CMK (cell line): Measurements from ENCODE around the gene PTTG1.
A peak's percentile ranks its signal among the peaks of the same experiment; 100 is the strongest.

Experiments
- DNase-seq: peaks from one replicate; pipeline ENCODE4 v3.0.0-alpha.2; 2010; ENCODE audit warnings: low read depth

Gene PTTG1

DNA sequence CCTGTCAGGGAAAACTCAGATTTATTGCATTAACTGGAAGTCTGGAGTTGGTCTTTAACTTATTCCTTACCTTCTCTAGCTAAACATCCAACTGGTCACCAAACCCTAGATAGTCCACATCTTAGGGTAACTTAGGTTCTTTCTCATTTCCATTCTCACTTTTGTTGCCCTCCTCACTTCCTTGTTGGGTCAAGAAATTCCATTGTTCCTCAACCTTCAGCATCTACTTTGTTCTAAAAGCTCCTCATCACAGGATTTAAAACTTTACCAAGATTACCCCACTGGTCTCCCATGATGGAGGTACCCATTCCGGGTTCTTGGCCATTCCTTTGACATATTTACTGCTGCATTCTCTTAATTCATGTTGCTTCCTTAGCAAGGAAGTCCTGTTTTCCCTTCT is 32.1 kb downstream of the PTTG1 start:
- DNase-seq = no peak

DNA sequence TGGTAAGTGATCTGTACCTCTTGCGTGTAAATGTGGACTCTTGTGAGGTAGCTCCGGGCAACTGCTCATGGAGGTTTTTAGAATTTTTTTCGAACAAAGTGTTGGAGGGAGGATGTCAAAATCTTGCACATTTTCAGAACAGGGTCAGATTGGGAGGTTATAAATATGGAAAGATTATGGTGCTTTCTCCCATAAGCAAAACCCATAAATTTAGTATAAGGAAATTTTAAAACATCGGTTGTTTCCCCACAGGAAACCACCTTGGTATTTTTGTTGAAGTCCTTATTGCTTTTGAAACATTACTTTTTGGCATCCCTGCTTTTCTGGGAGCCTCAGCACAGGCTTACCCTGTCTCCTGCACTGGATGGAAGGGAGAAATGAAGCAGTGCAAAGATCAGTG is 33.9 kb downstream of the PTTG1 start:
- no peak for DNase-seq

DNA sequence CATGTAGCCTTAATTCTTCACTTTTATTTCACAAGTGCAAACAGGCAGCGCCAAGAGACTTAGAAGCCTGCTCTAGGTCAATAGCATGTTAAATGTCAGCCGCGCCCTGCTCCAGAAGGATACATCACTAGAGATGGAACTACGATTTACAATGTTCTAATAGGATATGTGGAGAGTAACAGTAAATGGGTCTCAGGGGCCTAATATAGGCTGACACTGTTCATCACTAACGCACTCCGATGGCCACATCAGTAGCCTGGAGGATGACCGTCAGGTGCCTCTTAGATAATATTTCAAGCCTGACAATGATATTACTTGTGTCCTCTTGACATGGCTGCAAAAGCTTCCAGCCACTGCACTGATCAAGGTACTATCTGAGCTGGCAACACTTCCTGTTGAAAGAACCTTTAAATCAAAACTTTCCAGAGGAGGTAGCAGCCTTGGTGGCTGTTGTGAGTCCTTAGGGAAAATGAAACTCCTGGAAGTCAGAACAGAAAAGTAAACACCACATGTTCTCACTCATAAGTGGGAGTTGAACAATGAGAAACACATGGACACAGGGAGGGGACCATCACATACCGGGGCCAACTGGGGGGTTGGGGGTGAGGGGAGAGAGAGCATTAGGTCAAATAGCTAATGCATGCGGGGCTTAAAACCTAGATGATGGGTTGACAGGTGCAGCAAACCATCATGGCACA is 35.0 kb downstream of the PTTG1 start:
- DNase-seq = no peak

DNA sequence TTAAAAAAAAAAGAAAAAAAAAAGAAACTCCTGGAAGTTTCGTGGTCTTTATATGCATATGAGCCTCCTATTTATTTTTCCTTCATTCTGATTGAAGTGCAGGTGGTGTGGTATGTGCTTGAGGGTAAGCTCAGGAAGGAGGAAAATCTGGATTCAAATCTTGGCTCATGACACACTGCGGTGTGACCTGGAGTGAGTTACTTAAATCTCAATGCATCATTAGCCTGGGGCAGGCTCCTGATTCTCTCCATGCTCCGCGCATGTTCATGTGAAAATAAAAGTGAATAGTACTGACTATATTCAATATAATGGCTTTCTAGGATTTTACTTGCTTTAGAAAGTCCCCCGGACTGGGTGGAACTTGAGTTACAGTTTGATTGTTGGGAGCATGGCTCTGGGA is 35.6 kb downstream of the PTTG1 start:
- no peak for DNase-seq

DNA sequence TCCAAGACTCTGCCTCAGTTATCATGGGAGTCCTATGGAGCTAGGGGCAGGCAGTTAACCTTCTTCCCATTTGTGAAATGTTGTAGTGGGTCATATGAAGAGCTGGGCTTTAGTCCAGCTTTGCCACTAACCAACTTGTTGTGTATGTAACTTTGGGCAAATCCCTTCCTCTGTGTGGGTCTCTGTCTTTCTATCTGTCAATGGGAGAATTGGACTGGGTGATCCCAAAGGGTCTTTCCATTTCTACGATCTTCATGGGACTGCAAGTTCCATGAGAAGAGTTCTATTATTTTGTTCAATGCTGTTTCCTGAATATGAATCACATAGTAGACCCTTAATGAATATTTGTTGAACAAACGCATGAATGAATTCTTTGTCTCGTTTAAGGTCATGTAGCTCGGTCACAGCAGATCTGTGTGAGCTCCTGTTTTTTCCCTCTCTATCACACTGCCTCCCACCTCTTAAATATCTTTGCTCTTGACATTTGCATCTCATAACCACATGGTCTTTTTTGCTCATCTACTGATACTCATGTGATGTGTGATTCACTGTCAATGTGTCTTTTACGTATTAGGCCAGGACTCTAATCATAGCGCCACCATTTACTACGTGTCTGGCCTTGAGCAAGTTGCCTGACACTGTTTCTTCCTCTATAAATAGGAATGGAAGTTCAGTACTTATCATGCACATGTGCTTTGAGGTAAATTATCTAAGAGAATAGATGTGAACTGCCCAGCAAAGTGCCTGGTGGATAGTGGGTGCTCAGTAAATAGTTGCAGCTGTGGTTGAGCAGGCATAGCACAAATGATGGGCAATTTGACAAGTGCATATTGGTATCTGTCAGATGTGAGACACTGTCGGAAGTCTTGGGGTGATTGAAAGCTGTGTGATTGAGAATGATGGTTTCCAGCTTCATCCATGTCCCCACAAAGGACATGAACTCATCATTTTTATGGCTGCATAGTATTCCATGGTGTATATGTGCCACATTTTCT is 37.4 kb downstream of the PTTG1 start:
- DNase-seq = no peak

DNA sequence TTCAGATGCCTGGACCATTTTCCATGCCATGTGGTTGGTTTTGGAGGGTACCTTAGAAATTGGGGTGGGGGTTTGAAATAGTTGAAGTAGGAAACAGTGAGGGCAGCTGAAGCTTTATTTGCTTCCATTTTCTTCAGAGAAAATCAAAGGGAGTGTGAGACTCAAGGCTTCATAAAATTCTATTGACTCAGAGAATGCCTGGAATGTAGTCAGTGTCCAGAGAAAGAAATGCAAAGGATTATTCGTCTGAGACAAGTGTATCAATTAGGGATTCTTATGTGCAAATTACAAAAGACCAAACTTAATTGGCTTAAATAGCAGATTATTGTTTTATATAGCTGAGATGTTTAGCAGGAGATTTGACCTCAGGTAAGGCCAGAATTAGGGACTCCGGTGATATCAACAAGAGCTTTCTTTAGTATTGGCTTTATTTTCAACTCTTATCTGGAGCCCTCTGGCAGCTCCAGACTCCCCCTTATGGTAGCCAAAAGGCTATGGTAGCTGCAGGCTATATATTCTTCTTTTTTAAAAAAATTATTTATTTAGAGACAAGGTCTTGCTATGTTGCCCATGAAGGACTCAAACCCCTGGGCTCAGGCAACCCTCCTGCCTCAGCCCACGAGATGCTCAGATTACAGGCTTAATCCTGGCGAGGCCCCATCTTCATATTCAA is 38.9 kb downstream of the PTTG1 start:
- DNase-seq = no peak

DNA sequence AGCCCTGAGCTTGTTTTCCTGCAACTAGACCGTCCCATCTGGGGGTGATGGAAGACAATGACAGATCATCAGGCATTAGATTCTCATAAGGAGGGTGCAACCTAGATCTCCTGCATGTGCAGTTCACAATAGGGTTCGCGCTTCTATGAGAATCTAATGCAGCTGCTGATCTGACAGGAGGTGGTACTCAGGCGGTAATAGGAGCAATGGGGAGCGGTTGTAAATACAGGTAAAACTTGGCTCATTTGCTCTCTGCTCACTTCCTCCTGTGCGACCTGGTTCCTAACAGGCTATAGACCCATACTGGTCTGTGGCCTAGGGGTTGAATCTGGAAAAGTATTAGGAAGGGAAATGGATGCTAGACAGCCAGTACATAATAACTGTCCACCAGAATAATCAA is 39.7 kb downstream of the PTTG1 start:
- DNase-seq = no peak

DNA sequence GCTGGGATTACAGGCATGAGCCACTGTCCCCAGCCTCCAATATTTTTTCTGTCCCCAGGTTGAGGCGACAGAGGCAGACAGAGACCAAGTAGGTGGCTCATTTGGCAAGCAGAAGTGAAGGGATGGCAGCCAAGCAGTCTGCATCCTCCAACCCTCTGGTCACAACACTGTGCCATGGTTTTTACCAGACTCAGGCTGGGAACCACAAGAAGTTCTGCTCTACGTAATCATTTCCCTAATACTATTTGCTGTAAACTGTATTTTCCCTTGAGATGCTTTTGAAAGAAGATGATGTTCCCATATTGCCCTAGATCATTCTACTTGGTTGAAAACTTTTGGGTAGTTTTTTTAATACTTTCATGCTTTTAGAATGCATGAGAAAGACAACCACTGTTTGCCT is 40.5 kb downstream of the PTTG1 start:
- no peak for DNase-seq

DNA sequence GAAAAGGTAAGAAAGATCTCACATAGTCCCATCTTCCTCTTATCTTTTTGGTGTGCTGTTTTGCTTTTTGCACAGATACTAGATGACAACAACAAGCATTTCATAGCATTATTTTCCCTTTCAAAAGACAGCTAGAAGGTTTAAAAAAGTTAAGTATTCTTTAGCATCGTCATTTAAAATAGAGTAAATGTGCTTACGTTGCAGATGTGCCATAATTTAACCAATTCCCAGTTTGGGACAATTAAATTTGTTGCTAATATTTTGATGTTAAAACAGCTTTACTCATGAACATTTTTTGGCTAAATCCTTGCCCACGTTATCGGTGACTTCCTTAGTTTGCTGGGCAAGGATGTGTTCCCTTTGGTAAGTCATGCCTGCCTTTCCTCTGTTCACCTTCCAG is 41.6 kb downstream of the PTTG1 start:
- DNase-seq = no peak

DNA sequence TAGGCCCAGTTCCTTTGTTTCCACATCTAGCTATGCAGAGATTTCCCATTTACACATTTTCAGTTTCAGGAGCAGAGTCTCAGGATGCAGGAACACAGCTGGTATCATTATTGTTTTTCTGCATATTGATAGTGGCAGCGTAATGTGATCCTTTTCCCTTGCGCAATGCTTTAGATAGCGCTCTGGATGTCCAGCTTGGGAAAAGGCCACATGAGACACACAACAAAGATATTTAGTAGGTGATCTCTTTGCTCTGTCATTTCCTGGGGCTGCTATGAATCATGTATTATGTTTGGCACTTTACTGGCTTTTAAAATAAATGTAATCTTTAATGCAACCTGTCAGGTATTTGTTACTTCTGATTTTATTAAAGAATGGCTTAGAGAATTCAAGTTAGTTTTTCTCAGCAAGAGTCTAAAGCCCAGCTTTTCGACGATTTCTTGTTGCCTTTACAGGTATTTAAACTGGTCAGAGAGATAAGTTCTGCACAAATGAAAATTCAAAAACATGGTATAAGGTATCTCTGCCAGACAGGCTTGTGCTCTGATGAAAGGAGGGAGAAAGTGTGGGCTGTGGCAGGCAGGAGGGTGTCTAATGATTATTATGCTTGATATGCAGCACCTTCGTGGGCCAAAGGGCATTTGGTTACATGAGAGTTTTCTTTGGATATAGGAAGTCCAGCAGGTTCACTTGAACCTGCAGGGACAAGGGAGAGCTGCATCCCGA is 42.2 kb downstream of the PTTG1 start:
- no peak for DNase-seq

DNA sequence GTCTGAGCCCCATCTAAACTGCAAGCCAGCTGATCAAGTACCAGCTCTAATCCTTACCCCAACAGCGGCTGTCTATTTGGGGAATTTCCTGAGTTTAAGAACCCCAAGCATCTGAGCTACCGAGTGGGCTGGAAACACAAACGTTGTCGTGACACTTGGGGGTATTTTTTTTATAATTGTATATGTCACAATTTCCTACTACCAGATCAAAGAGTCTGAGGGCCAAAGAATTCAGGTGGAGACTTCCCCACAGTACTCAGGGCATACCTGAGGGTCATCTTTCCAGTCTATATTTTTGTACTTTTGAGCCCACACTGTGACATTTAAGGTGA is 42.8 kb downstream of the PTTG1 start:
- no peak for DNase-seq

DNA sequence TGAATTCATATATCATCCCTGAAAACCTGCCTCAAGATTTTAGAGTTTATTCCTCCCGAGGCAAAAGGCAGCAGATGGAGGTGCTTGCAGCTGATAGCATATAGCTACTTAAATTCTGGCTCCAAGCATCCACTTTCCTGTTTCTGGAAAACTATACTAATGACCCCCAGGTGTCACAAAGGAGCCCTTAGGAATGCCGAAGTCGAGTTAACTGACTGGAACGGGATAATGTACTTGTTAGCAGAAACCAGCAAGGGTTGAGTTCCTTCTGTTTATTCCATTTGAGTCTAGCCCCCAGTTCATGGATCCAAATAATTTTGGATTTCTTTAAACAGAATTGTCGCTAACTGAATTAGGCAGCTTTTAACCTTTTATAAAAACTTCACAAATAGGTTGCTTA is 44.5 kb downstream of the PTTG1 start:
- no peak for DNase-seq

DNA sequence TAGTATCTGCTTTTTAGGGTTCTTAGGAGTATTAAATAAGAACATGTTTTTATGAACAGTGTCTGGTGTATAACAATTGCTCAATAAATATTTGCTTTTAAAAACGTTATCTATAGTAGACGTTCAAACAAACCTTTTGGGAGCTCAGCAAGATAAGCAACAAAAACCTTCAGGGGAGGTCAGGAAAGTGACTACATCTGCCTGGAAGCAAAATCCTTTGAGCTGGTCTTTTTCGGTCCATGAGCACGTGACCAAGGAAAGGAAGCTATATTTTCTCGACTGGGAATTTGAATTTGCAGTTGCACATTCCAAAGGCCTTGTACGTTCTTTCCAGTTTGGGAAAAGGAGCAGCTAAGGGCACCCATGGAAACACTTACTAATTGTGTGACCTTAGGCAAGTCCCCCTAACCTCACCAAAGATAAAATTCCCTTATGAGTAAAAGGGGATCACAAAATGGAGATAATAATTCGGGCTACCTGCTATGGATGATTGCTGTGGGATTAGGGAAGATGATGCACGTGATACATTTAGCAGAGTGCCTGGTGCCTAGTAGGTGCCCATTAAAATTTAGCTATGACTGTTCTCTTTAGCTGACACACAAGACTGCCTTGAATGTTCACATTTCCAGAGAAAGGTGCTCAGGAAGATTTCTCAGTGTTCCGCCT is 45.4 kb downstream of the PTTG1 start:
- DNase-seq = no peak

DNA sequence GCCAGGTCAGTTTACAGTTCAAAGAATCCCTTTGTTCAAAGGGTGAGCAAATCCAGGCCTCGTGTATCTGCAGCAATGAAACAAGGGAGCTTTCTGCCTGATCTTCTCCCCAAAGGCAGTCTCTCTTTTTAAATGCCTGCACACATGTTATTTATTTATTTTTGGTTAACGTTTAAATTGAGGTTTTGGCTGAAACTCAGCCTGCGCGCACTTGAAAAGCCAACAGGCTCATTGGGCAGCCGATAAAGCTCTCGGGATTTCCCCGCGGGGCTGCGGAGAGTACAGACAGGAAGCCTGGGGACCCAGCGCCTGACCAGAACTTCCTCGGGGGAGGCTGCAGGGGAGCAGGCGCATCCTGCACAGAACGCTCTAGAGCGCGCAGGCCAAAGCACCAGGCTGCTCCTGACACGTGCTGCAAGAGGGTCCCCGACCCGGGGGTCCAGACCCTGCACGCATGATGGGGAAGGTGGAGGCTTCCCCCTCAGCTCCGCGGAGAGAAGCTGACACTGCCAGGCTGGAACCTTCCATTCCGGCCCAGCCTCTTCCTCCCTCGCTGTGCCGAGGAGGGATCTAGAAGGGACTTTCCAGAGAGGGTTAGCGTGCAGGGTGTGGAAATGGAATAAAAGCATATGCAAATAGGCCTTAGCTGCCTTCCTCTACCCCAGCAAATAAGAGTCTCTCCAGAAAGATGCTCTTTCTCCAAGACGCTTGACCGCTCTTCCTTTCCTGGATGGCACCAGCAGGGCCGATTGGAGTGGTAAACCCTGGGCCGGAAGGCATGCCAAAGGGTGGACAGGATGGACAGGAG is 46.1 kb downstream of the PTTG1 start:
- DNase-seq = peak; percentile 58

DNA sequence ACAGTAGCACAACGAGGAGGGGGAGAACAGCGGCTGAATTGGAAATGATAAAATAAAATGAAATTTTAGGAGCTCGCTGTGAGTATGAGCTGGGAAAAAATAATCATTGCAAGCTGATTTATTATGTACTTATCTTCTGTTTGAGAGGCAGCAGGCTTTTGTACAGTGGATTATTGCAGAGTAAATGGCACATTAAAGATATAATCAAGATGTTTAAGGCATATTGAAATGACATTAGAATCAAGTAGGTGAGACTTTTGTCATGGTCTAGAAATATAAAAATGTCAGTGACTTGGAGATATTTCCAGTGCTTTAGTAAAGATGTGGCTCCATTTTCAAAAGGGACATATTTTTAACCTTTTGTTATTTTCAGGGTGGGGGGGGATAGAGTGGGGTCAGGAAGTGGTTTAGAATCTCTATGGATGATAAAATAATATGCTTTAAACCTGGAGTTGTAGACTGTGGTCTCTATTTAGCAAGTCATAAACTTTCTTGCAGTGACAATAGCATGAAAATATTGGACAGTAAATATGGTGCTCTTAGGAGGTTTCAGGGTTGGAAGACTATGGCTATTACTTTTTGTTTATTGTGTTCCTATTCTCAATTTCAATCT is 46.8 kb downstream of the PTTG1 start:
- no peak for DNase-seq

DNA sequence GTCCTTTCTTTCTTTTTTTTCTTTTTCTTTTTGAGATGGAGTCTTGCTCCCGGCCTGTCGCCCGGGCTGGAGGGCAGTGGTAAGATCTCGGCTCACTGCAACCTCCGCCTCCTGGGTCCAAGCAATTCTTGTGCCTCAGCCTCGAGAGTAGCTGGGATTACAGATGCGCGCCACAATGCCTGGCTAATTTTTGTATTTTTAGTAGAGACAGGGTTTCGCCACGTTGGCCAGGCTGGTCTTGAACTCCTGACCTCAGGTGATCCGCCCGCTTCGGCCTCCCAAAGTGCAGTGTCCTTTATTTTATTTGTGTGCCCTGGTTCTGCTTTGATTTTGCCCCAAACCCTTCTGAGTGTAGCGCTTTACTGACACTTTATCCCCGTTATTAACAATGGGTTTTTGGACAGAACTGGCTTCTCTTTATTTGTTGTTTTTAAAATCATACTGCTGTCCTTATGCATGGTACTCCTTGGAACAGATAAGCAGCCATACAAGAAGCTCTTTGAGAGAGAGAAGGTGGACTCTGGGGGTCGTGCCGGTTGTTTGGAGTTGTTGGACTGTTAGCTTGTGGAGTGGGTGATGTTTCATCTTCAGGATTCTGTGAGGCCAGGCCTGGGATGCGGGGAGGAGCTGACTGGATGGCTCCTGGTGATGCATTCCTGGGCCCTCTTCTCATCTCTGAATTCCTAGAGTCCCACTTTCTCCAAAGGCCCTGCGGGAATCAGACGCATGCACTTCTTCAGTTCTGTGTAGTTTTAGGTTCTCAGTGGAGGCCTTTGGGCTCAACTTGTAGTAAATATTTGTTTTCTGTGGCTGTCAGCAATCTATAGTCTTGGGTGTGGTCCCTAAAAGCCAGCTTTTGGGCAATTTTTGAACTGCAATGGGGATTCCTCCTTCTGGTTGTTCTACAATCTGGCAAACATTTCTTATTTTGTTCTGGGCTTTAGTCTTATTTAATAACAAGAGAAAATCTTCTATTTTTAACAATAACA is 47.8 kb downstream of the PTTG1 start:
- DNase-seq = no peak

DNA sequence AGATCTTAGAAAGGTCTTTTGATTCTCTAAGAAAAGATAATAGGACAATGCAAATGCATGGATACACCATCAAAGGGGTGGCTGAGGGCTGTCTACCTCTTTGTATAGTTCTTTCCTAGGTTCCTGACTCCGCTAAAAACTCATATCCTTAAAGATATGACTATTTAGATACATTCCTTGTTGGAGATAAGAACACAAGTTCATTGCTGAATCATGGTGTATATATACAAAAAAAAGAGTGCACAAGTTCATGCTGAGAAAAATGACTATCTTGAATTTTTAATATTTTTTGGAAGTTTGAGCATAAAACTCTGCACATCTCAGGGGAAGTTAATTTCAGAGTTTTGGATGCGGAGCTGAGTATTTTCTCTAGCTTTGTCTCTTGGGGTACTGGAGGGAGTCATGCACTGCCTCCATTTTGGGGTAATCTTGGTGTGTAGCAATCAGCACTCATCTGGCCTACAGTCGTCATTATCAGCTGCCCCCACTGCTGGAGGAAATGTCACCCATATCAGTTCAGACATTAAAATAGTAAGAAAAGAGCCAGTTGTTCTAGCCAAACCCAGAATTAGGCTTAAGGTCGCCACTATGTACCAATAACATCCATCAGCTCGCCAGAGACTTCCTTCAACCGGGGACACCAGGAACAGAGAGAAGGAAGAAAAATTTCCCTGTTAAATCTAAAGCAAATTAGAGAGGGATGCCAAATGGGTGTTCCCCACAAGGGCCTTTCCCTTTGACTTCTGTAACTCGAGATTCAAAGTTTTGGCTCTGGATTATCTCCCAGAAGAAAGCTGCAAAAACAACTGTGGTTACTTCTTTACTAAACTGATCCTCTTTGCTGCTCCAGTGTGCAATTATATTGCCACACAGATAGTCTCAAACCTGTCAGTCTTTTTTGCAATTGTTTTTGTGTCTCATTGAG is 49.0 kb downstream of the PTTG1 start:
- DNase-seq = no peak

DNA sequence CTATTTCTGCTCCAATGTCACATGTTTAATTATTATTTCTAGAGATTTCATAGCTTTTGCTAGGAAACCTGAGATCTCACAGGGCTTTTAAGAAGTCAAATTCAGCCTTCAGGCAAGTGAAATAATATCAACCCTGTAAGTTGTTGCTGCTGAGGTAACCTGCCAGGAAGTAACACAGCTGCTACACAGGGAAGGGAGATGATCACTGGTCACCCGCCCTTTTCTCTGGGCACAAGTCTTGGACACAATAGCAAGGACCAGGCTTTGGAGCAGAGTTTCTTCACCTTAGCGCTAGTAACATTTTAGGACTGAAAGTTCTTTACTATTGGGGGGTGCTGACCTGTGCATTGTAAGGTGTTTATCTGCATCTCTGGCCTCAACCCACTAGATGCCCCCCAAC is 50.1 kb downstream of the PTTG1 start:
- no peak for DNase-seq
